ENCODE measurements around the gene AGAP2.

AGAP2 gene

DNA sequence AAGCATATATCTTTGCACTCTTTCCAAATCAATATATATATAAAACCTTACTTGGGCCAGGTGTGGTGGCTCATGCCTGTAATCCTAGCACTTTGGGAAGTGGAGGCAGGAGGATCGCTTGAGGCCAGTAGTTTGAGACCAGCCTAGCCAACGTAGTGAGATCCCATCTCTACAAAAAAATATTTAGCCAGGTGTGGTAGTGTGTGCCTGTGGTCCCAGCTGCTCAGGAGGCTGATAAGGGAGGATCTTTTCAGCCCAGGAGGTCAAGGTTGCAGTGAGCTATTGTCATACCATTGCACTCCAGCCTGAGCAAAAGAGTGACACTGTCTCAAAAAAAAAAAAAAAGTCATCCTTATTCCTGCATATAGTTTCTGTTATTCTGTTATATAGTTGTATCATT lies 30.2 kb downstream of the AGAP2 start:
- in situ Hi-C loops (cut with MboI; ENCODE audit: low sequenced_read_pairs) = no loop called here

DNA sequence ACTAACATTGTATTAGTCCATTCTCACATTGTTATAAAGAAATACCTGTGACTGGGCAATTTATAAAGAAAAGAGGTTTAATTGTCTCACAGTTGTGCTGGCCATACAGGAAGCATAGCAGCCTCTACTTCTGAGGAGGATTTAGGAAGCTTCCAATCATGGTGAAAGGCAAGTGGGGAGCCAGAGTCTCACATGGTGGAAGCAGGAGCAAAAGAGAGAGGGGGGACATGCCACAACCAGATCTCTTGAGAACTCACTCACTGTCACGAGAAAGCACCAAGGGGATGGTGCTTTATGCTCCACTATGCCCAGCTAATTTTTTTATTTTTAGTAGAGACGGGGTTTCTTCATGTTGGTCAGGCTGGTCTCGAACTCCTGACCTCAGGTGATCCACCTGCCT lies 31.3 kb downstream of the AGAP2 start:
- in situ Hi-C loops (cut with MboI; ENCODE audit: low sequenced_read_pairs) = no loop called here

DNA sequence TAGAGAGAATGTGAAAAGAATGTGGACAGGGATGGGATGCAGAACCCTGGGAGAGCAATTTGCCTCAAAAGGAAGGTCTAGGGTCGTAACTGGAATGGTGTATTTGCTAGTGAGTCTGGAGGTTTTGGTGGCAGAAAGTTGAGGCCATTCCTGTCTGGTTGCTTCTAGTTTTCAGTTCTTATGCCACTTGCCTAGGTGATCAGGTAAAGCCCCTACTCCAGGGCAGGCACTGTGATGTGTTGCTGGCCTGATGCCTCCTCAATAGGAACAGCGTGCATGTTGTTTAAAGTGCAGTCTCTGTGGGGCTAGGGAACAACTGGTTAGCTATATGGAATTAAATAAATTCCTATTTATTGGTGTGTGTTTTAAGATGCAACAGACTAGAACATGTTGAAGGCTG lies 38.2 kb downstream of the AGAP2 start:
- in situ Hi-C loops (cut with MboI; ENCODE audit: low sequenced_read_pairs) = no loop called here

DNA sequence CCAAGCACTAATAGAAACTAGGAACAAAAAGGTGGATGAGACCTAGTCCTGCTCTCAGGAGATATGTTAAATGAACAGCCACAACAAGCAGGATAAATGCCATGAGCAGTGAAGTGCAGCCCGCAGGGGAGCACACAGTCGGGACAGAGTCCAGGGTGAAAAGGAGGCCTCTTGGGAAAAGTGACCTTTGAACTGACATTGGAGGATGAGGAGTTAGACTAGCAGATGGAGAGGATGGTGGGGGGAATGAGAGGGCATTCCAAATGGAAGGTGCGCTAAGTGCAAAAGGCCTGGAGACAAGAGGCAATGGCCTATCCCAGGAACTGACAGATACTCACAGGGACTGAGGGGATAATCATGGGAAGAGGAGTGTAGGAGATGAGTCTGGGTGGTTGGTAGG lies 40.1 kb downstream of the AGAP2 start:
- in situ Hi-C loops (cut with MboI; ENCODE audit: low sequenced_read_pairs) = loop anchor here (25.0 kb wide), 1 partner anchor 89 kb away; the partner anchor contains the start of gene TSFM

DNA sequence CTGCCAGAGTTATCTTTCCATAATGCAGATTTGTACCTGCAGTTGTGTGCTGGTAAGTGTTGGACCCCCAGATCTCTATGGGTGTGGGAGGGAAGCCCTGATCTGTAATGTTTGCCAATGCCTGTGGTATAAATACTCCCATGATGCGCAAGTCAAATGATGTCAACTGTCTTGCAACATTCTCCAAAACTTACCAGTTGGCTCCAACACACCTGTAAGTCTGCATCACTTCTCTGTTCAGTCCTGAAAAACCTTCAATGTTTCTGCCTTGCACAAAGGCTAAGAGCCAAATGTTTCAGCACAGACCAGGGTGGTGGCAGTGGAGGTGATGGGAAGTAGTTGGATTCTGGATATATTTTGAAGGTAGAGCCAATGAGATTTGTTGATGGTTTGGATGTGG lies 41.5 kb downstream of the AGAP2 start:
- in situ Hi-C loops (cut with MboI; ENCODE audit: low sequenced_read_pairs) = loop anchor here (25.0 kb wide), 1 partner anchor 90 kb away; the partner anchor contains the start of gene TSFM

DNA sequence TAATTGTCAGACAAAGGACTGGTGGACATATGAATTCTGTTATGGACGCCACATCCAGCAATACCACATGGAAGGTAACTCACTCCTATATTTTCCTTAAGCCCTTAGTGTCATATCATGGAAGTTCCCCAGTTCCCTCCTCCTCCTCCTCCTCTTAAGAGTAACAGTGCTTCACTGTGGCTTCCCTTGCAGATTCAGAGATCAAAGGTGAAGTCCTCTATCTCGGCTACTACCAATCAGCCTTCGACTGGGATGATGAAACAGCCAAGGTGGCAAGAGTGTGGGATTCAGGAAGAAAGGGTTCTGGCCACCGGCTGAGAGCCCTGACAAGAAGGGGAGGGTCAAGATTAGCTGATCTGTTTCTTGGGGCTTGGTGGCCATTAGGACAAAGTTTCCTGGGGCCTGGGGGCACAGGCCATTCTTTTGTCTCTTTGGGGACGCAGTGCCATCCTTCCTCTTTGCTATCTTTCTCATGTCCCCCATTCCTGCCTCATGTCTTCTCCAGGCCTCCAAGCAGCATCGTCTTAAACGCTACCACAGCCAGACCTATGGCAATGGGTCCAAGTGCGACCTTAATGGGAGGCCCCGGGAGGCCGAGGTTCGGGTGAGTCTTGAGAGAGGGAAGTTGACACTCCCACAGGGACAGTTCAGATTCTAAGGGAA lies 42.6 kb downstream of the AGAP2 start:
- in situ Hi-C loops (cut with MboI; ENCODE audit: low sequenced_read_pairs) = loop anchor here (25.0 kb wide), 1 partner anchor 91 kb away; the partner anchor contains the start of gene TSFM

DNA sequence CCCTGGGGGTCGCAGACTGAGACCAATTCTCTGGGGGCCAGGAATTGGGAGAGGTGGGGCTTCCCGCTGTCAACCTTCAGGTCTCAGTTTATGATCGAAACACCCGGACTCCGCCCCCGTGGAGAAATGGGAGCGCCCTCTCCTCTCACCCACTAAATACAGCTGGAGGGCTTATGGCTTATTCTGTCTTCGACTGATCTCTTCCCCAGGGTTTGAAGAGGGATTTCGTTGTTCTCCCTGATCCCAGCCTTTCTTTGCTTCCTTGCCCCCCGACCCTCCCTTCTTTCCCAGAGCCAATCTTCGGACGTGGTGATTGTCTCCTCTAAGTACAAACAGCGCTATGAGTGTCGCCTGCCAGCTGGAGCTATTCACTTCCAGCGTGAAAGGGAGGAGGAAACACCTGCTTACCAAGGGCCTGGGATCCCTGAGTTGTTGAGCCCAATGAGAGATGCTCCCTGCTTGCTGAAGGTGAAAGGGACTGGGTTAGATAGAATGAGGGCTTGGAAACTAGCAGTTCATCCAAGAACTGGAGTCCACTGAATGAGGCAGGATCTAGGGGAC lies 44.0 kb downstream of the AGAP2 start:
- in situ Hi-C loops (cut with MboI; ENCODE audit: low sequenced_read_pairs) = loop anchor here (25.0 kb wide), 1 partner anchor 93 kb away; the partner anchor contains the start of gene TSFM

DNA sequence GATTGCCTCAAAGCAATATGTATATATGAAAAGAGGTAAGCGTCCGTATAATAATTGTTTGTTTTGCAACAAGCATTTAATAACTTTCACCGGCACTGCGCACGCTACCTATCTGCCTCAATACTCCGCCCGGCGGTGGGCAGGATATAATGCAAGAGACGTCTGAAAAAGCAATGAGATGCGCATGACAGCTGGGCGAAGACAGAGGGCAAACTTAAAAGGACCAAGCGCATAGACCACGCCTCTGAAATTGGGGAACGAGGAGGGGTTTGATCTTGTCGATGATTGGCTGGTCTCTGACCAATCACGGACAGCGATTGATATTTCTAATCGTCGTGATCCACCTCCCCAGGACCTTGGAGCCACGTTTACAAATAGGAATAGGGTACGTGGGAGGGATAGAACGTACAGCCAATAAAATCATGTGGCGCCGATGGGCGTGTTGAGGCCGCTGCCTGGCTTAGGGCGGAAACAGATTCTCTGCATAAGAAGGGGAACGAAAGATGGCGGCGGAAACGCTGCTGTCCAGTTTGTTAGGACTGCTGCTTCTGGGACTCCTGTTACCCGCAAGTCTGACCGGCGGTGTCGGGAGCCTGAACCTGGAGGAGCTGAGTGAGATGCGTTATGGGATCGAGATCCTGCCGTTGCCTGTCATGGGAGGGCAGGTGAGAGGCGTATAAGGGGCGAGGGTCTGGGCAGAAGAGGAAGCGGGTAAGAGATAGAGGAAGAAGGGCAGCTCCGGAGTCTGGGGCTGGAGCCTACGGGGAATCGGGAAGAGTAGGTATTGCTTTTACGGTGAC lies 44.7 kb downstream of the AGAP2 start, which contains the start of gene OS9:
TSS of gene OS9 (plus strand) at position 474 of the 800 bp plus-strand sequence. CDS start at position 504, 30 bp downstream.
- in situ Hi-C loops (cut with MboI; ENCODE audit: low sequenced_read_pairs) = loop anchor here (25.0 kb wide), 1 partner anchor 93 kb away; the partner anchor contains the start of gene TSFM

DNA sequence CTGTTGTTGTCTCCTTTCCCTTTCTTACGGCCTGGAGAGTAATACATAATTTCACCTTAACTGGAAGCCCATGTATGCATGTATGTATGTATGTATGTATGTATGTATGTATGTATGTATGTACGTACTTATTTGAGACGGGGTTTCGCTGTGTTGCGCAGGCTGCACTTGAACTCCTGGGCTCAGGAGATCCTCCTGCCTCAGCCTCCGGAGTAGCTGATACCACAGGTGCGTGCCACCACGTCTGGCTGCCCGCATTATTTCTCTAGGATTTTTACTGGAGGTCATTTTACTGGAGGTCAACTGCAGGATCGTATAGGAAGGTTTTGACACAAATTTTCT lies 45.3 kb downstream of the AGAP2 start:
- in situ Hi-C loops (cut with MboI; ENCODE audit: low sequenced_read_pairs) = loop anchor here (25.0 kb wide), 1 partner anchor 94 kb away; the partner anchor contains the start of gene TSFM

DNA sequence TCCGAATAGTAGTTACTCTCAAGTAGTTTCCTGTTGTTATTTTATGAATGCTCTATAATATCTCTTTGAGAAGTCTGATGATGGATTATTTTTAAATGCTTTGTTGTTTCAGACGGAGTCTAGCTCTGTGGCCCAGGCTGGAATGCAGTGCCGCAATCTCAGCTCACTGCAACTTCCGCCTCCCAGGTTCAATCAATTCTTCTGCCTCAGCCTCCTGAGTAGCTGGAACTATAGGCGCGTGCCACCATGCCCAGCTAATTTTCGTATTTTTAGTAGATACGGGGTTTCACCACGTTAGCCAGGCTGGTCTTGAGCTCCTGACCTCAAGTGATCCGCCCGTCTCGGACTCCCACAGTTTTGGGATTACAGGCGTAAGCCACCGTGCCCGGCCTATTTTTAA lies 46.0 kb downstream of the AGAP2 start:
- in situ Hi-C loops (cut with MboI; ENCODE audit: low sequenced_read_pairs) = loop anchor here (25.0 kb wide), 1 partner anchor 95 kb away; the partner anchor contains the start of gene TSFM

DNA sequence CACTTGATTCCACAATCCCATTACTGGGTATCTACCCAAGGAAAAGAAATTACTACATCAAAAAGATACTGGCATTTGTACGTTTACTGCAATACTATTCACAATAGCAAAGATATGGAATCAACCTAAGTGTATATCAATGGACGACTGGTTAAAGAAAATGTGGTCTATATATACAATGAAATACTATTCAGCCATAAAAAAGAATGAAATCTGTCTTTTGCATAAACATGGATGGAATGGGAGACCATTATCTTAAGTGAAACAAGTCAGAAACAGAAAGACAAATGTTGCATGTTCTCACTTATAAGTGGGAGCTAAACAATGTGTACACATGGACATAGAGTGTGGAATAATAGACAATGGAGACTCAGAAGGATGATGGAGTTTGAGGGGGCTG lies 49.6 kb downstream of the AGAP2 start:
- in situ Hi-C loops (cut with MboI; ENCODE audit: low sequenced_read_pairs) = loop anchor here (25.0 kb wide), 1 partner anchor 98 kb away; the partner anchor contains the start of gene TSFM

DNA sequence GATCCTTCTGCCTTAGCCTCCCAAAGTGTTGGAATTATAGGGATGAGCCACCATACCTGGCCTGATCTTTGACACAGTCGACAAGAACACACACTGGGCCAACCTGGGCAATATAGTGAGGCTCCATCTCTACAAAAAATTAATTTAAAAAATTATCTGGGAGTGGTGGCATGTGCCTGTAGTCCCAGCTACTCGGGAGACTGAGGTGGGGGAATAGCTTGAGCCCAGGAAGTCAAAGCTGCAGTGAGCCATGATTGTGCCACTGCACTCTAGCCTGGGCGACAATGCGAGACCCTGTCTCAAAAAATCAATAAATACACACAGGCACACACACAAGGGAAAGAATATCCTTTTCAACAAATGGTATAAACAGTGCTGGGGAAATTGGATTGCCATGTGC lies 50.7 kb downstream of the AGAP2 start:
- in situ Hi-C loops (cut with MboI; ENCODE audit: low sequenced_read_pairs) = loop anchor here (25.0 kb wide), 1 partner anchor 99 kb away; the partner anchor contains the start of gene TSFM

DNA sequence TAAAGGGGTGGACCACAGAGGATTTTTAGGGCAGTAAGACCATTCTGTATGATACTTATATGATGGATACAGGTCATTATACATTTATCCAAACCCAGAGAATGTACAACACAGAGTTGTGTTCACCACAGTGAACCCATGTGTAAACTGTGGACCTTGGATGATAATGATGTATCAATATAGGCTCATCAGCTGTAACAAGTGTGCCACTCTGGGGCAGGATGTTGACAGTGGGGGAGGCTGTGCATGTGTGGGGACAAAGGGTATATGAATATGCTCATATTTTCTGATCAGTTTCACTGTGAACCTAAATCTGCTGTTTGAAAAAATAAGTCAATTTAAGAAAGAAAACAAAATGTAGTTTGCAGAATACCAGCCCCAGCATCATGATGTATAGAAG lies 58.8 kb downstream of the AGAP2 start:
- in situ Hi-C loops (cut with MboI; ENCODE audit: low sequenced_read_pairs) = loop anchor here (25.0 kb wide), 1 partner anchor 108 kb away; the partner anchor contains the start of gene TSFM

DNA sequence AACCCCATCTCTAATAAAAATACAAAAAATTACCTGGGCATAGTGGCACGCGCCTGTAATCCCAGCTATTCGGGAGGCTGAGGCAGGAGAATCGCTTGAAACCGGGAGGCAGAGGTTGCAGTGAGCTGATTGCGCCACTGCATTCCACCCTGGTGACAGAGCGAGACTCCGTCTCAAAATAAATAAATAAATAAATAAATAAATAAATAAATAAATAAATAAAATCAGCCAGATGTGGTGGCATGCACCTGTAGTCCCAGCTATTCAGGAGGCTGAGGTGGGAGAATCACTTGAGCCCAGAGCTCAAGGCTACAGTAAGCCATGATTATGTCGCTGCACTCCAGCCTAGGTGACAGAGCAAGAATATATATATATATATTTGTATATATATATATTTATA lies 60.6 kb downstream of the AGAP2 start:
- in situ Hi-C loops (cut with MboI; ENCODE audit: low sequenced_read_pairs) = loop anchor here (25.0 kb wide), 1 partner anchor 109 kb away; the partner anchor contains the start of gene TSFM

DNA sequence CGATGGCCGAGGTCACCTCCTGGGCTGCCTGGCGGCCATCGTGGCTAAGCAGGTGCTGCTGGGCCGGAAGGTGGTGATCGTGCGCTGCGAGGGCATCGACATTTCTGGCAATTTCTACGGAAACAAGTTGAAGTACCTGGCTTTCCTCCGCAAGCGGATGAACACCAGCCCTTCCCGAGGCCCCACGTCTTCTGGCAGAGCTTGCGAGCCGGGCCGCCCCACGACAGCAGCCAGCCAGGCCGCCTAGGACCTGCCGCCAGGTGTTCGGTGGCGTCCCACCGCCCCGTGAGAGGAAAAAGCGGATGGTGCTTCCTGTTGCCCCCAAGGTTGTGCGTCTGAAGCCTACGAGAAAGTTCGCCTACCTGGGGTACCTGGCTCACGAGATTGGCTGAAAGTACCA lies 63.9 kb downstream of the AGAP2 start:
- in situ Hi-C loops (cut with MboI; ENCODE audit: low sequenced_read_pairs) = loop anchor here (25.0 kb wide), 1 partner anchor 113 kb away; the partner anchor contains the start of gene TSFM

Measured in HL-60/S4 treated with phorbol 12-myristate 13-acetate at 8.2 ng/mL for 4 days and 3 days (cell line).